HepG2 (cell line): Measurements from ENCODE around the gene ARID3C. TPM values are rescaled to one million over a fixed set of nuclear protein-coding genes. Genes with fewer than 3 reads are reported as not detected.

Experiments used
- ETV5 ChIP-seq: IDR thresholded peaks from 2 replicates; pipeline ENCODE4 v1.6.1; 2018; ENCODE audit warnings: missing biosample characterization, missing genetic modification reagents, inconsistent platforms, borderline replicate concordance
- GATAD2A ChIP-seq: IDR thresholded peaks from 2 replicates; pipeline ENCODE4 v1.6.1; 2016
- JARID2 ChIP-seq: sonication (generic); formaldehyde crosslinking; IDR thresholded peaks from 2 replicates; pipeline ENCODE4 v1.8.1; 2023; ENCODE audit warnings: missing genetic modification reagents, inconsistent platforms; ENCODE audit not compliant: insufficient replicate concordance
- JDP2 ChIP-seq: sonication (generic); formaldehyde crosslinking; IDR thresholded peaks from 2 replicates; pipeline ENCODE4 v1.8.1; 2022; ENCODE audit warnings: missing genetic modification reagents, borderline replicate concordance
- PAF1 ChIP-seq: IDR thresholded peaks from 2 replicates; pipeline ENCODE4 v1.6.1; 2016; ENCODE audit warnings: missing genetic modification reagents, missing compliant biosample characterization
- PRDM10 ChIP-seq: sonication (generic); formaldehyde crosslinking; IDR thresholded peaks from 2 replicates; pipeline ENCODE4 v1.4.0; 2020; ENCODE audit warnings: low read depth, missing genetic modification reagents
- PRPF4 ChIP-seq: fragments of 200-400 bp; formaldehyde crosslinking; IDR thresholded peaks from 2 replicates; pipeline ENCODE4 v1.6.1; 2016; ENCODE audit warnings: low read length, low read depth; ENCODE audit not compliant: poor library complexity, severe bottlenecking
- RARG ChIP-seq: sonication (generic); formaldehyde crosslinking; IDR thresholded peaks from 2 replicates; pipeline ENCODE4 v1.4.0; 2020; ENCODE audit warnings: low read depth, mild to moderate bottlenecking, missing genetic modification reagents
- RBFOX2 ChIP-seq: fragments of 200-400 bp; formaldehyde crosslinking; IDR thresholded peaks from 2 replicates; pipeline ENCODE4 v1.6.1; 2017; ENCODE audit warnings: low read depth, mild to moderate bottlenecking, low read length
- RFXANK ChIP-seq: IDR thresholded peaks from 2 replicates; pipeline ENCODE4 v1.6.1; 2016
- SRSF1 ChIP-seq: fragments of 200-400 bp; formaldehyde crosslinking; optimal IDR thresholded peaks from 2 replicates; pipeline ENCODE3; 2017; ENCODE audit warnings: mild to moderate bottlenecking, low read depth, low read length, moderate library complexity
- UBTF ChIP-seq: sonication (generic); formaldehyde crosslinking; IDR thresholded peaks from 2 replicates; pipeline ENCODE4 v1.4.0; 2020; ENCODE audit warnings: mild to moderate bottlenecking, missing genetic modification reagents
- ZFX ChIP-seq: sonication (generic); formaldehyde crosslinking; IDR thresholded peaks from 2 replicates; pipeline ENCODE4 v1.4.0; 2020; ENCODE audit warnings: mild to moderate bottlenecking, low read depth, missing genetic modification reagents, moderate library complexity
- ZNF224 ChIP-seq: sonication (generic); formaldehyde crosslinking; IDR thresholded peaks from 2 replicates; pipeline ENCODE4 v1.5.0; 2020; ENCODE audit warnings: mild to moderate bottlenecking, missing genetic modification reagents
- ZNF230 ChIP-seq: sonication (generic); formaldehyde crosslinking; IDR thresholded peaks from 2 replicates; pipeline ENCODE4 v1.4.0; 2020; ENCODE audit warnings: mild to moderate bottlenecking, missing genetic modification reagents
- ZNF235 ChIP-seq: sonication (generic); formaldehyde crosslinking; IDR thresholded peaks from 2 replicates; pipeline ENCODE4 v1.8.1; 2023; ENCODE audit warnings: mild to moderate bottlenecking, missing genetic modification reagents, borderline replicate concordance
- ZNF337 ChIP-seq: sonication (generic); formaldehyde crosslinking; IDR thresholded peaks from 2 replicates; pipeline ENCODE4 v1.5.1; 2020; ENCODE audit warnings: missing genetic modification reagents, low read depth, mild to moderate bottlenecking, borderline replicate concordance
- ZNF619 ChIP-seq: sonication (generic); formaldehyde crosslinking; IDR thresholded peaks from 2 replicates; pipeline ENCODE4 v1.4.0; 2020; ENCODE audit warnings: mild to moderate bottlenecking, missing genetic modification reagents
- ZNF687 ChIP-seq: sonication (generic); formaldehyde crosslinking; IDR thresholded peaks from 2 replicates; pipeline ENCODE4 v1.5.1; 2020; ENCODE audit warnings: mild to moderate bottlenecking, missing genetic modification reagents, moderate library complexity
- polyA plus RNA-seq, 8 experiments: library from polyadenylated mRNA; depleted of rRNA in 3 of 8; stranded (reverse) in 7 of 8; unstranded in 1 of 8; fragments of >200 nt; fragmentation: Illumina TruSeq in 4 of 8; extraction: Trizol in 4 of 8; gene quantifications; 2 replicates each; pipeline versions ENCODE4 v1.2.1 to v1.2.3, GENCODE V29; 2011 to 2016; ENCODE audit warnings: low read depth in 4 of 8, missing spikeins in 1 of 8, mixed read lengths in 1 of 8; ENCODE audit not compliant: insufficient read depth in 1 of 8
- total RNA-seq, 5 experiments: library from RNA; depleted of rRNA; stranded (reverse); fragments of >200 nt; fragmentation: Illumina TruSeq; extraction: Trizol; gene quantifications; 2 replicates each; pipeline ENCODE4 v1.2.3, GENCODE V29; 2016; ENCODE audit warnings: low read depth in 1 of 5

ARID3C gene
- total and polyA plus RNA-seq, 2 of the 13 experiments (the other 11 are each of a cell fraction or from before 2014, with no cell fraction given) = not detected

GRCh38 chr9:34611811-34612787, 16.8 kb downstream of the ARID3C start, which contains the start of gene RPP25L (continued):
- TF ChIP-seq PRPF4 = no peak
- no peak for TF ChIP-seq RARG (CRISPR knock-in tag)
- TF ChIP-seq GATAD2A (CRISPR knock-in tag) = 0 out of 2 replicates have a peak, but pooled peaks have one; percentile 10
- TF ChIP-seq ZNF687 (CRISPR knock-in tag) = peak; percentile 82
- peak; percentile 75 for TF ChIP-seq UBTF
- peak; percentile 86 for TF ChIP-seq ZFX (CRISPR knock-in tag)
- no peak for TF ChIP-seq JDP2
- no peak for TF ChIP-seq ZNF230 (CRISPR knock-in tag)
- TF ChIP-seq ZNF235 (CRISPR knock-in tag) = no peak
- TF ChIP-seq ETV5 (CRISPR knock-in tag) = peak; percentile 38; the same call in 1 of the 2 replicates
- TF ChIP-seq SRSF1 = no peak
- TF ChIP-seq PAF1 (CRISPR knock-in tag) = no peak
- peak; percentile 97 for TF ChIP-seq ZNF224 (CRISPR knock-in tag)
- no peak for TF ChIP-seq RFXANK
- no peak for TF ChIP-seq ZNF337 (CRISPR knock-in tag)
- TF ChIP-seq PRDM10 = no peak
- no peak for TF ChIP-seq ZNF619
- no peak for TF ChIP-seq JARID2 (CRISPR knock-in tag)
- TF ChIP-seq RBFOX2 = peak; percentile 93
